IMR-90 (cell line): ENCODE data around the gene EVPL. TPM values are rescaled to one million over a fixed set of nuclear protein-coding genes. Genes with fewer than 3 reads are reported as not detected.

Experiments
- polyA plus RNA-seq, 3 experiments: library from polyadenylated mRNA; depleted of rRNA; stranded (reverse); fragments of >200 nt; gene quantifications; 2 replicates each; pipeline ENCODE4 v1.2.3, GENCODE V29; 2012; ENCODE audit warnings: low replicate concordance in 1 of 3
- total RNA-seq: library from RNA; depleted of rRNA; stranded (reverse); fragments of >200 nt; gene quantifications from 2 replicates; pipeline ENCODE4 v1.2.3, GENCODE V29; 2012; rRNA removed

The EVPL gene
- total and polyA plus RNA-seq, 2 of the 4 experiments (the other 2 are of a cell fraction), result not detected

Other genes starting within 250 kb of the EVPL start
- 15.4 and 15.8 TPM in 2 replicates for gene UNK, start 242.5 kb downstream of the EVPL start, total RNA-seq
- 16.9 and 17.3 TPM in 2 replicates for gene UNK, start 242.5 kb downstream of the EVPL start, polyA plus RNA-seq (2012; rRNA removed)
- under 0.01 TPM in 1 of 2 replicates, not detected in the other for gene UNC13D, start 182.9 kb downstream of the EVPL start, total RNA-seq
- gene UNC13D, start 182.9 kb downstream of the EVPL start, polyA plus RNA-seq (2012; rRNA removed), result 0.31 and 0.52 TPM in 2 replicates
- gene WBP2, start 172.0 kb downstream of the EVPL start, total RNA-seq, result 7.8 and 9.0 TPM in 2 replicates
- 35.5 and 36.7 TPM in 2 replicates for gene WBP2, start 172.0 kb downstream of the EVPL start, polyA plus RNA-seq (2012; rRNA removed)
- 1.4 TPM in 2 replicates for gene TRIM47, start 148.7 kb downstream of the EVPL start, total RNA-seq
- 7.2 and 7.5 TPM in 2 replicates for gene TRIM47, start 148.7 kb downstream of the EVPL start, polyA plus RNA-seq (2012; rRNA removed)
- gene TRIM65, start 130.4 kb downstream of the EVPL start, total RNA-seq, result 7.9 and 8.1 TPM in 2 replicates
- gene TRIM65, start 130.4 kb downstream of the EVPL start, polyA plus RNA-seq (2012; rRNA removed), result 10.6 and 10.8 TPM in 2 replicates
- gene MRPL38, start 122.4 kb downstream of the EVPL start, total RNA-seq, result 13.3 and 15.3 TPM in 2 replicates
- gene MRPL38, start 122.4 kb downstream of the EVPL start, polyA plus RNA-seq (2012; rRNA removed), result 42.5 and 55.5 TPM in 2 replicates
- 4.5 and 5.3 TPM in 2 replicates for gene FBF1, start 86.3 kb downstream of the EVPL start, total RNA-seq
- 8.0 and 9.3 TPM in 2 replicates for gene FBF1, start 86.3 kb downstream of the EVPL start, polyA plus RNA-seq (2012; rRNA removed)
- gene ACOX1, start 48.1 kb downstream of the EVPL start, total RNA-seq, result 61.9 and 94.8 TPM in 2 replicates
- gene ACOX1, start 48.1 kb downstream of the EVPL start, polyA plus RNA-seq (2012; rRNA removed), result 14.9 and 16.1 TPM in 2 replicates
- gene TEN1, start 48.1 kb downstream of the EVPL start, total RNA-seq, result 14.7 and 15.6 TPM in 2 replicates
- gene TEN1, start 48.1 kb downstream of the EVPL start, polyA plus RNA-seq (2012; rRNA removed), result 17.1 and 17.9 TPM in 2 replicates
- 0.56 and 0.72 TPM in 2 replicates for gene CDK3, start 26.5 kb downstream of the EVPL start, total RNA-seq
- gene CDK3, start 26.5 kb downstream of the EVPL start, polyA plus RNA-seq (2012; rRNA removed), result 6.7 and 8.8 TPM in 2 replicates
- gene SRP68, start 45.2 kb upstream of the EVPL start, total RNA-seq, result 47.1 and 47.2 TPM in 2 replicates
- 69.1 and 82.6 TPM in 2 replicates for gene SRP68, start 45.2 kb upstream of the EVPL start, polyA plus RNA-seq (2012; rRNA removed)
- gene GALR2, start 47.5 kb upstream of the EVPL start, total RNA-seq, result not detected in 2 replicates
- 0.07 and 0.10 TPM in 2 replicates for gene GALR2, start 47.5 kb upstream of the EVPL start, polyA plus RNA-seq (2012; rRNA removed)
- gene ZACN, start 51.9 kb upstream of the EVPL start, total RNA-seq, result not detected in 2 replicates
- gene ZACN, start 51.9 kb upstream of the EVPL start, polyA plus RNA-seq (2012; rRNA removed), result not detected in 2 replicates
- gene EXOC7, start 76.5 kb upstream of the EVPL start, total RNA-seq, result 98.9 and 118 TPM in 2 replicates
- 85.9 and 89.5 TPM in 2 replicates for gene EXOC7, start 76.5 kb upstream of the EVPL start, polyA plus RNA-seq (2012; rRNA removed)
- not detected in 2 replicates for gene FOXJ1, start 113.9 kb upstream of the EVPL start, total RNA-seq
- gene FOXJ1, start 113.9 kb upstream of the EVPL start, polyA plus RNA-seq (2012; rRNA removed), result 0.05 TPM in 1 of 2 replicates, not detected in the other
- gene RNF157, start 213.2 kb upstream of the EVPL start, total RNA-seq, result 0.54 and 0.83 TPM in 2 replicates
- gene RNF157, start 213.2 kb upstream of the EVPL start, polyA plus RNA-seq (2012; rRNA removed), result 1.1 and 1.3 TPM in 2 replicates
- gene UBALD2, start 238.0 kb upstream of the EVPL start, total RNA-seq, result 0.90 and 1.4 TPM in 2 replicates
- gene UBALD2, start 238.0 kb upstream of the EVPL start, polyA plus RNA-seq (2012; rRNA removed), result 12.1 and 19.9 TPM in 2 replicates